ENCODE measurements around the gene ERICH6. TPM values are rescaled to one million over a fixed set of nuclear protein-coding genes. Genes with fewer than 3 reads are reported as not detected.

Gene ERICH6
- total and polyA plus RNA-seq, 2 donors (not counting 3 experiments of a cell fraction or from before 2014, with no cell fraction given): not detected

GRCh38 chr3:150744041-150744918 is 40.6 kb upstream of the ERICH6 start:
- DNase-seq (ENCODE audit: low read depth, low spot score): no peak
- Histone ChIP-seq H3K9me3 (replicated peaks; ENCODE audit: control insufficient read depth, insufficient read depth, low read length) (no peaks in the 10 kb centered on the region), H3K36me3 (ENCODE audit: control insufficient read depth in 2 of 2, extremely low read depth in 1 of 2, insufficient read depth in 2 of 2, low read length in 2 of 2) (peaks cover 0 to 7% of the 10 kb centered on the region in 2 experiments), H3K4me1 (ENCODE audit: control insufficient read depth, extremely low read depth, insufficient read depth, low read length) (no peaks in the 10 kb centered on the region), H3K4me2 (ENCODE audit: insufficient read depth, low read length) (no peak overlapping the region), H3K27me3 (ENCODE audit: control insufficient read depth in 2 of 2, insufficient read depth in 2 of 2, low read length in 2 of 2) (no peaks in the 10 kb centered on the region), H2AFZ (ENCODE audit: low read depth, low read length) (no peak overlapping the region), H3K27ac (ENCODE audit: insufficient read depth, low read depth, low read length) (no peak overlapping the region), H3K9ac (replicated peaks; ENCODE audit: extremely low read depth, insufficient read depth, low read length) (no peak overlapping the region), H3K79me2 (ENCODE audit: control insufficient read depth, insufficient read depth, low read length) (peaks cover 59% of the 10 kb centered on the region), H3K9me1 (replicated peaks; ENCODE audit: control insufficient read depth, extremely low read depth, insufficient read depth, low read length) (no peaks in the 10 kb centered on the region), H3K4me3 (replicated peaks in 1 of 3; ENCODE audit: insufficient read depth in 1 of 3, low read depth in 1 of 3, low read length in 3 of 3) (no peak overlapping the region), H4K20me1 (replicated peaks; ENCODE audit: control insufficient read depth, extremely low read depth, insufficient read depth, low read length) (no peaks in the 10 kb centered on the region)
- intact Hi-C loops (cut with micrococcal nuclease): no loop called here
- FAIRE-seq: no peak
- dilution Hi-C loops (cut with MboI; ENCODE audit: extremely low pct_ligation_motif_present, low sequenced_read_pairs): no loop called here
- TF ChIP-seq CTCF (IDR thresholded peaks at IDR 0.05; ENCODE audit: extremely low read depth in 1 of 2, insufficient read depth in 1 of 2, low read depth in 1 of 2, low read length in 2 of 2) (no peak), MYC (IDR thresholded peaks at IDR 0.05; ENCODE audit: low read depth, low read length) (no peak), POLR2A (IDR thresholded peaks at IDR 0.05; ENCODE audit: low read depth, low read length) (no peak), MAX (IDR thresholded peaks at IDR 0.05; ENCODE audit: insufficient read depth, insufficient read length) (no peak), JUN (IDR thresholded peaks at IDR 0.05; ENCODE audit: borderline replicate concordance, insufficient read depth, insufficient read length, low read depth) (no peak), POLR2AphosphoS5 (IDR thresholded peaks at IDR 0.05; ENCODE audit: insufficient read depth, low read depth, low read length) (no peak), FOS (IDR thresholded peaks at IDR 0.05; ENCODE audit: borderline replicate concordance, insufficient read depth, low read length) (no peak), EZH2 (IDR thresholded peaks at IDR 0.05; ENCODE audit: borderline replicate concordance, low read depth, low read length, severe bottlenecking) (no peak), GATA2 (IDR thresholded peaks at IDR 0.05; ENCODE audit: insufficient read depth, insufficient read length, low read depth, low read length) (no peak)
- ChIA-PET CTCF (no interaction called here), POLR2A (no interaction called here)
- BruUV-seq (replicated peaks): no TSS peak
